ENCODE measurements around the gene CRYL1. TPM values are rescaled to one million over a fixed set of nuclear protein-coding genes. Genes with fewer than 3 reads are reported as not detected.
A peak's percentile ranks its signal among the peaks of the same experiment; 100 is the strongest.

Gene CRYL1
- total and polyA plus RNA-seq, 2 of the 13 experiments (the other 11 are each of a cell fraction or from before 2014, with no cell fraction given): 57.2 to 115 TPM

DNA sequence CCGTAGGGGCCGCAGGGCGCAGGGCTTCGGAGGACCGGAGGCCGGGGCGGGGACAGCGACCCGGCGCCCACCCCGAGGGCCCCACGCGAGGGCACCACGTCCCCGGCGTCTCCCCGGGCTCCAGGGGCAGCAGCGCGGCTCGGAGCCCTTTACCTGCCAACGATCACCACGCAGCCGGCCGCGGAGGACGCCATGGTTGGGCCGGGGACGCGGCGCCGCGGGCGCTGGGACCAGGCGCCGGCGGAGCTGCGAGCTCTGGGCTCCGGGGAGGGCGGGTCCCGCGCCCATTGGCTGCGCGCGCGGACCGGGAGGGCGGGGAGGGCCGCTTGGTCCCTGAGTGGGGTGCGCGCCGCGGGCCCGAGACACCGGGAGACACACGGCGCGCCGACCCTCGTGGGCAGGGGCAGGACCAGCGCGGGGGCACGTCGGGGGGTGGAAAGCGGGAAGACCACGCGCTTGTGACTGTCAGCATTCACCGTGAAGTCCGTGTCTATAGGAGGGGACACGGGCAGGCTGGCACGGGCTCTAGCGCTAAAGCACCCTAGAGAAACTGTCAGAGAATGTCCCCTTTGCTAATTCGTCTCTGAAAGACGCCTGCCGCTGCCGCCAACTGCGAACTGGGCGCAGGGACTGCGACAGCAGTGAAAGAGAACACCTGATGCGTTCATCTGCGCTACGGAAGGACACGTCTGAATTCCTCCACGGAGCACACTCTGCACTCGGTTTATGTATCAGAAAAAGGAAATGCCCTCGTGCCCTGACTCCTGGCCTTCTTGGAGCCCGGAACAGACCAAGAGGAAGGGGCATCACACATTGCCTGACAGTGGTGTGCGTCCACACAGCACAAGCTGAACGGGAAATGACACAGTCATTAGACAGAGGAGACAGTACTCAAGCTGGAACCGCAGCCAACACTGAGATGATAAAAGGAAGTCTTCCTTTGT lies at the start of gene CRYL1 (continued):
- TF ChIP-seq, protein P1, sequence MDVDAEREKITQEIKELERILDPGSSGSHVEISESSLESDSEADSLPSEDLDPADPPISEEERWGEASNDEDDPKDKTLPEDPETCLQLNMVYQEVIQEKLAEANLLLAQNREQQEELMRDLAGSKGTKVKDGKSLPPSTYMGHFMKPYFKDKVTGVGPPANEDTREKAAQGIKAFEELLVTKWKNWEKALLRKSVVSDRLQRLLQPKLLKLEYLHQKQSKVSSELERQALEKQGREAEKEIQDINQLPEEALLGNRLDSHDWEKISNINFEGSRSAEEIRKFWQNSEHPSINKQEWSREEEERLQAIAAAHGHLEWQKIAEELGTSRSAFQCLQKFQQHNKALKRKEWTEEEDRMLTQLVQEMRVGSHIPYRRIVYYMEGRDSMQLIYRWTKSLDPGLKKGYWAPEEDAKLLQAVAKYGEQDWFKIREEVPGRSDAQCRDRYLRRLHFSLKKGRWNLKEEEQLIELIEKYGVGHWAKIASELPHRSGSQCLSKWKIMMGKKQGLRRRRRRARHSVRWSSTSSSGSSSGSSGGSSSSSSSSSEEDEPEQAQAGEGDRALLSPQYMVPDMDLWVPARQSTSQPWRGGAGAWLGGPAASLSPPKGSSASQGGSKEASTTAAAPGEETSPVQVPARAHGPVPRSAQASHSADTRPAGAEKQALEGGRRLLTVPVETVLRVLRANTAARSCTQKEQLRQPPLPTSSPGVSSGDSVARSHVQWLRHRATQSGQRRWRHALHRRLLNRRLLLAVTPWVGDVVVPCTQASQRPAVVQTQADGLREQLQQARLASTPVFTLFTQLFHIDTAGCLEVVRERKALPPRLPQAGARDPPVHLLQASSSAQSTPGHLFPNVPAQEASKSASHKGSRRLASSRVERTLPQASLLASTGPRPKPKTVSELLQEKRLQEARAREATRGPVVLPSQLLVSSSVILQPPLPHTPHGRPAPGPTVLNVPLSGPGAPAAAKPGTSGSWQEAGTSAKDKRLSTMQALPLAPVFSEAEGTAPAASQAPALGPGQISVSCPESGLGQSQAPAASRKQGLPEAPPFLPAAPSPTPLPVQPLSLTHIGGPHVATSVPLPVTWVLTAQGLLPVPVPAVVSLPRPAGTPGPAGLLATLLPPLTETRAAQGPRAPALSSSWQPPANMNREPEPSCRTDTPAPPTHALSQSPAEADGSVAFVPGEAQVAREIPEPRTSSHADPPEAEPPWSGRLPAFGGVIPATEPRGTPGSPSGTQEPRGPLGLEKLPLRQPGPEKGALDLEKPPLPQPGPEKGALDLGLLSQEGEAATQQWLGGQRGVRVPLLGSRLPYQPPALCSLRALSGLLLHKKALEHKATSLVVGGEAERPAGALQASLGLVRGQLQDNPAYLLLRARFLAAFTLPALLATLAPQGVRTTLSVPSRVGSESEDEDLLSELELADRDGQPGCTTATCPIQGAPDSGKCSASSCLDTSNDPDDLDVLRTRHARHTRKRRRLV (CRISPR knock-in tag; IDR thresholded peaks at IDR 0.05): no peak
- no peak for TF ChIP-seq KDM5A (IDR thresholded peaks at IDR 0.05; ENCODE audit: borderline replicate concordance, low read length)
- no peak for TF ChIP-seq PRMT3 (CRISPR knock-in tag; IDR thresholded peaks at IDR 0.05; ENCODE audit: borderline replicate concordance, low read depth)
- TF ChIP-seq, protein P2, sequence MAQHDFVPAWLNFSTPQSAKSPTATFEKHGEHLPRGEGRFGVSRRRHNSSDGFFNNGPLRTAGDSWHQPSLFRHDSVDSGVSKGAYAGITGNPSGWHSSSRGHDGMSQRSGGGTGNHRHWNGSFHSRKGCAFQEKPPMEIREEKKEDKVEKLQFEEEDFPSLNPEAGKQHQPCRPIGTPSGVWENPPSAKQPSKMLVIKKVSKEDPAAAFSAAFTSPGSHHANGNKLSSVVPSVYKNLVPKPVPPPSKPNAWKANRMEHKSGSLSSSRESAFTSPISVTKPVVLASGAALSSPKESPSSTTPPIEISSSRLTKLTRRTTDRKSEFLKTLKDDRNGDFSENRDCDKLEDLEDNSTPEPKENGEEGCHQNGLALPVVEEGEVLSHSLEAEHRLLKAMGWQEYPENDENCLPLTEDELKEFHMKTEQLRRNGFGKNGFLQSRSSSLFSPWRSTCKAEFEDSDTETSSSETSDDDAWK (CRISPR knock-in tag; IDR thresholded peaks at IDR 0.05): no peak
- TF ChIP-seq, protein P3, sequence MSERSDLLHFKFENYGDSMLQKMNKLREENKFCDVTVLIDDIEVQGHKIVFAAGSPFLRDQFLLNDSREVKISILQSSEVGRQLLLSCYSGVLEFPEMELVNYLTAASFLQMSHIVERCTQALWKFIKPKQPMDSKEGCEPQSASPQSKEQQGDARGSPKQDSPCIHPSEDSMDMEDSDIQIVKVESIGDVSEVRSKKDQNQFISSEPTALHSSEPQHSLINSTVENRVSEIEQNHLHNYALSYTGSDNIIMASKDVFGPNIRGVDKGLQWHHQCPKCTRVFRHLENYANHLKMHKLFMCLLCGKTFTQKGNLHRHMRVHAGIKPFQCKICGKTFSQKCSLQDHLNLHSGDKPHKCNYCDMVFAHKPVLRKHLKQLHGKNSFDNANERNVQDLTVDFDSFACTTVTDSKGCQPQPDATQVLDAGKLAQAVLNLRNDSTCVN (CRISPR knock-in tag; IDR thresholded peaks at IDR 0.05; ENCODE audit: borderline replicate concordance): 0 out of 2 replicates have a peak, but pooled peaks have one; percentile 52
- TF ChIP-seq ZNF883 (CRISPR knock-in tag; IDR thresholded peaks at IDR 0.05; ENCODE audit: not compliant biosample characterization): no peak
- TF ChIP-seq, protein P4, sequence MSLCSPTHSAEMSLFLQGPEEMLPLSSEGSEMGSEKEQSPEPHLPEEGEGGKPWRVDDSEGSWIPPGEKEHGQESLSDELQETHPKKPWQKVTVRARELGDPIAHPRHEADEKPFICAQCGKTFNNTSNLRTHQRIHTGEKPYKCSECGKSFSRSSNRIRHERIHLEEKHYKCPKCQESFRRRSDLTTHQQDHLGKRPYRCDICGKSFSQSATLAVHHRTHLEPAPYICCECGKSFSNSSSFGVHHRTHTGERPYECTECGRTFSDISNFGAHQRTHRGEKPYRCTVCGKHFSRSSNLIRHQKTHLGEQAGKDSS (CRISPR knock-in tag; IDR thresholded peaks at IDR 0.05; ENCODE audit: borderline replicate concordance, low read depth): peak; percentile 79; the same call in 1 of the 2 replicates
- 0 out of 2 replicates have a peak, but pooled peaks have one; percentile 21 for TF ChIP-seq ZSCAN31 (CRISPR knock-in tag; IDR thresholded peaks at IDR 0.05; ENCODE audit: low read depth)
- 0 out of 4 replicates have a peak, but pooled peaks of 1 of the 2 experiments have one; percentile 18 for TF ChIP-seq KLF16 (CRISPR knock-in tag; IDR thresholded peaks at IDR 0.05)
- no peak for TF ChIP-seq ZNF337 (CRISPR knock-in tag; IDR thresholded peaks at IDR 0.05; ENCODE audit: borderline replicate concordance, low read depth)
- TF ChIP-seq, protein P5, sequence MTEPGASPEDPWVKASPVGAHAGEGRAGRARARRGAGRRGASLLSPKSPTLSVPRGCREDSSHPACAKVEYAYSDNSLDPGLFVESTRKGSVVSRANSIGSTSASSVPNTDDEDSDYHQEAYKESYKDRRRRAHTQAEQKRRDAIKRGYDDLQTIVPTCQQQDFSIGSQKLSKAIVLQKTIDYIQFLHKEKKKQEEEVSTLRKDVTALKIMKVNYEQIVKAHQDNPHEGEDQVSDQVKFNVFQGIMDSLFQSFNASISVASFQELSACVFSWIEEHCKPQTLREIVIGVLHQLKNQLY (CRISPR knock-in tag; IDR thresholded peaks at IDR 0.05): no peak
- no peak for TF ChIP-seq ZBTB20 (CRISPR knock-in tag; IDR thresholded peaks at IDR 0.05; ENCODE audit: borderline replicate concordance, low read depth)
- no peak; the same call in 1 of the 2 replicates for TF ChIP-seq ARHGAP35 (CRISPR knock-in tag; IDR thresholded peaks at IDR 0.05; ENCODE audit: borderline replicate concordance)
- no peak for TF ChIP-seq SP1 (IDR thresholded peaks at IDR 0.05)
- no peak for TF ChIP-seq SP1 (CRISPR knock-in tag; IDR thresholded peaks at IDR 0.05)
- no peak for TF ChIP-seq ZNF720 (CRISPR knock-in tag; IDR thresholded peaks at IDR 0.05)
- TF ChIP-seq, protein P6, sequence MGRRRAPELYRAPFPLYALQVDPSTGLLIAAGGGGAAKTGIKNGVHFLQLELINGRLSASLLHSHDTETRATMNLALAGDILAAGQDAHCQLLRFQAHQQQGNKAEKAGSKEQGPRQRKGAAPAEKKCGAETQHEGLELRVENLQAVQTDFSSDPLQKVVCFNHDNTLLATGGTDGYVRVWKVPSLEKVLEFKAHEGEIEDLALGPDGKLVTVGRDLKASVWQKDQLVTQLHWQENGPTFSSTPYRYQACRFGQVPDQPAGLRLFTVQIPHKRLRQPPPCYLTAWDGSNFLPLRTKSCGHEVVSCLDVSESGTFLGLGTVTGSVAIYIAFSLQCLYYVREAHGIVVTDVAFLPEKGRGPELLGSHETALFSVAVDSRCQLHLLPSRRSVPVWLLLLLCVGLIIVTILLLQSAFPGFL (CRISPR knock-in tag; IDR thresholded peaks at IDR 0.05): no peak

Measured in HepG2 (cell line).